Uterus (tissue), 2 donors: Measurements from ENCODE around the gene TIAM1.

Source experiments
- CTCF ChIP-seq, 4 experiments: fragments of 200-600 bp in 2 of 4; fragments of 450-650 bp in 2 of 4; sonication (generic) in 2 of 4; IDR thresholded peaks; one replicate each; pipeline ENCODE4 v1.5.1; 2016 to 2019; ENCODE audit warnings: antibody characterized with exemption in 4 of 4, mild to moderate bottlenecking in 2 of 4, moderate library complexity in 1 of 4
- POLR2A ChIP-seq, 2 donors: fragments of 450-650 bp; IDR thresholded peaks; one replicate each; pipeline ENCODE4 v1.6.1; 2016; ENCODE audit warnings: antibody characterized with exemption in 2 of 2, mild to moderate bottlenecking in 1 of 2, moderate library complexity in 1 of 2

DNA sequence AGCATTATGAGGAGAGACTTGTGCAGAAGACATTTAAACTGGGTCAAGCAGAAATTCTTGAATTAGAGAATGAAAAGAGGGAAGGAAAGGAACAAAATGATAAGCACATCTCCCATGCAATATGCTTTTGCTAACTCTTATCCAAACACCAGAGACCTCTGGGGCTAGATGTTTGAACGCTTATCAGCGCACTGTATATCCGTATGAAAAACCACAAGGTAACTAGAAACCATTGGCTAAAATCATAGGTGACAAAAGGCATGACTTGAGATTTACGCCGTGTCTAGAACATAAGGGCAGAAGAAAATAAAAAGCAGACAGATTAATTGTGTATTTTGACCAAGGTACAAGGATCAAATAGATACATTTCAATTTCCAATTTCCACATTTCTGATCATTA lies 38.0 kb upstream of the TIAM1 start:
- TF ChIP-seq POLR2A (IDR thresholded peaks at IDR 0.05) (no peak), CTCF (IDR thresholded peaks at IDR 0.05) (no peak)
